HCT116 (cell line): Measurements from ENCODE around the gene LSAMP. TPM values are rescaled to one million over a fixed set of nuclear protein-coding genes. Genes with fewer than 3 reads are reported as not detected.

ENCODE experiments used
- ATAC-seq: fragments of 200-7000 bp; cut with Tn5 transposase; 2 replicates; pipeline ENCODE4 v1.9.1; 2020; ENCODE audit warnings: mild to moderate bottlenecking, moderate library complexity
- BruUV-seq: library from RNA; stranded (reverse); fragments of 400-500 nt; replicated peaks from 2 replicates; lab custom pipeline; 2021; lab: Mats Ljungman, UMichigan
- CTCF ChIA-PET: fragments of 300-600 bp; sonication (Branson Sonifier 250); formaldehyde crosslinking; loops from one replicate; lab custom pipeline; 2021; ENCODE audit warnings: antibody characterized with exemption; lab: Charles Lee
- POLR2A ChIA-PET: fragments of 300-600, 350-600 bp; sonication (Branson Sonifier 250); formaldehyde crosslinking; loops from one replicate; lab custom pipeline; 2021; ENCODE audit warnings: antibody characterized with exemption; lab: Charles Lee
- RAD21 ChIA-PET, 2 experiments: fragments of 300-600 bp; sonication (Branson Sonifier 250); formaldehyde crosslinking; loops; one replicate each; lab custom pipeline; 2023; ENCODE audit warnings: low total read pairs in 2 of 2; ENCODE audit not compliant: uncharacterized antibody in 2 of 2, unreplicated experiment in 2 of 2, low non-redundant PET in 1 of 2; lab: Charles Lee
- DNase-seq: peaks from one replicate; pipeline ENCODE4 v3.0.0-alpha.2; 2010; ENCODE audit warnings: low read depth, low spot score
- H2AFZ ChIP-seq: fragments of 200-600 bp; shearing (Covaris generic), sonication (generic); 2 replicates; pipeline ENCODE4 v1.6.1; 2017; ENCODE audit warnings: low read depth, mixed run types, mixed read lengths, antibody characterized with exemption, low read length; ENCODE audit not compliant: poor library complexity, severe bottlenecking
- H3K27ac ChIP-seq: 2 replicates; pipeline ENCODE4 v1.5.1; 2012; ENCODE audit warnings: low read depth, low read length
- H3K27me3 ChIP-seq: fragments of 200-600 bp; sonication (generic); 2 replicates; pipeline ENCODE4 v1.6.1; 2016; ENCODE audit warnings: mixed run types, low read length, mixed read lengths; ENCODE audit not compliant: insufficient read depth
- H3K36me3 ChIP-seq, 2 experiments: fragments of 200-500 bp in 1 of 2; fragments of 200-600 bp in 1 of 2; sonication (Bioruptor generic) in 1 of 2; sonication (generic) in 1 of 2; 2 replicates each; pipeline versions ENCODE4 v1.5.1 to v1.6.1; 2014 to 2016; ENCODE audit warnings: low read length in 2 of 2, inconsistent platforms in 1 of 2, mixed read lengths in 1 of 2, mixed run types in 1 of 2; ENCODE audit not compliant: insufficient read depth in 2 of 2, control insufficient read depth in 1 of 2
- H3K4me1 ChIP-seq, 2 experiments: fragments of 200-600 bp in 1 of 2; sonication (generic) in 1 of 2; 2 replicates each; pipeline versions ENCODE4 v1.5.1 to v1.6.1; 2012 to 2017; ENCODE audit warnings: low read length in 2 of 2, inconsistent platforms in 1 of 2, mild to moderate bottlenecking in 1 of 2, mixed read lengths in 1 of 2, mixed run types in 1 of 2, moderate library complexity in 1 of 2; ENCODE audit not compliant: insufficient read depth in 2 of 2, control insufficient read depth in 1 of 2
- H3K4me2 ChIP-seq: fragments of 200-600 bp; sonication (generic); 2 replicates; pipeline ENCODE4 v1.6.1; 2017; ENCODE audit warnings: mixed run types, low read length, mixed read lengths
- H3K4me3 ChIP-seq, 2 experiments: fragments of 200-600 bp in 1 of 2; sonication (generic) in 1 of 2; replicated peaks in 1 of 2; 2 replicates each; pipeline ENCODE4 v1.5.1; 2011 to 2016; ENCODE audit warnings: low read length in 2 of 2, control low read depth in 1 of 2, low read depth in 1 of 2, mild to moderate bottlenecking in 1 of 2, mixed read lengths in 1 of 2, mixed run types in 1 of 2
- H3K79me2 ChIP-seq: fragments of 200-600 bp; sonication (generic); 2 replicates; pipeline ENCODE4 v1.6.1; 2017; ENCODE audit warnings: mild to moderate bottlenecking, mixed run types, low read length, moderate library complexity, mixed read lengths; ENCODE audit not compliant: insufficient read depth
- H3K9ac ChIP-seq: fragments of 200-600 bp; sonication (generic); 2 replicates; pipeline ENCODE4 v1.6.1; 2016; ENCODE audit warnings: low read length, mixed read lengths
- H3K9me2 ChIP-seq: fragments of 200-600 bp; sonication (generic), shearing (Covaris generic); 2 replicates; pipeline ENCODE4 v1.6.1; 2017; ENCODE audit warnings: mixed run types, mild to moderate bottlenecking, moderate library complexity; ENCODE audit not compliant: insufficient read depth
- H3K9me3 ChIP-seq, 2 experiments: fragments of 200-500 bp in 1 of 2; fragments of 200-600 bp in 1 of 2; sonication (Bioruptor generic) in 1 of 2; sonication (generic) in 1 of 2; 2 replicates each; pipeline ENCODE4 v1.6.1; 2014 to 2017; ENCODE audit warnings: low read length in 2 of 2, mixed read lengths in 2 of 2, inconsistent platforms in 1 of 2, low read depth in 1 of 2, mild to moderate bottlenecking in 1 of 2, mixed run types in 1 of 2, moderate library complexity in 1 of 2; ENCODE audit not compliant: control insufficient read depth in 1 of 2, insufficient read depth in 1 of 2
- H4K20me1 ChIP-seq: fragments of 200-600 bp; sonication (generic), shearing (Covaris generic); 2 replicates; pipeline ENCODE4 v1.6.1; 2017; ENCODE audit warnings: mixed run types, mild to moderate bottlenecking, moderate library complexity; ENCODE audit not compliant: insufficient read depth
- CBX3 ChIP-seq: IDR thresholded peaks from 2 replicates; pipeline ENCODE4 v1.6.1; 2012; ENCODE audit warnings: low read depth
- CEBPB ChIP-seq: IDR thresholded peaks from 2 replicates; pipeline ENCODE4 v1.6.1; 2012; ENCODE audit warnings: low read depth
- EGR1 ChIP-seq: IDR thresholded peaks from 2 replicates; pipeline ENCODE4 v1.6.1; 2012; ENCODE audit warnings: low read depth
- ELF1 ChIP-seq: IDR thresholded peaks from 2 replicates; pipeline ENCODE4 v1.6.1; 2012; ENCODE audit warnings: low read depth, borderline replicate concordance
- EZH2 ChIP-seq: fragments of 200-600 bp; sonication (generic); IDR thresholded peaks from 2 replicates; pipeline ENCODE4 v1.6.1; 2017; ENCODE audit warnings: antibody characterized with exemption, mixed run types
- RAD21 ChIP-seq: IDR thresholded peaks from 2 replicates; pipeline ENCODE4 v1.6.1; 2012; ENCODE audit warnings: low read depth, mild to moderate bottlenecking
- SIN3A ChIP-seq: IDR thresholded peaks from 2 replicates; pipeline ENCODE4 v1.6.1; 2012; ENCODE audit warnings: low read depth
- SP1 ChIP-seq: IDR thresholded peaks from 2 replicates; pipeline ENCODE4 v1.6.1; 2012; ENCODE audit warnings: low read depth
- SRF ChIP-seq: IDR thresholded peaks from 2 replicates; pipeline ENCODE4 v1.6.1; 2012; ENCODE audit warnings: low read depth
- TCF7L2 ChIP-seq: IDR thresholded peaks from 2 replicates; pipeline ENCODE4 v1.7.0; 2011; ENCODE audit warnings: borderline replicate concordance, inconsistent platforms; ENCODE audit not compliant: insufficient read depth, insufficient read length; ENCODE audit errors: extremely low read depth
- YY1 ChIP-seq: IDR thresholded peaks from 2 replicates; pipeline ENCODE4 v1.6.1; 2011; ENCODE audit warnings: low read length, low read depth, moderate library complexity, mild to moderate bottlenecking; ENCODE audit not compliant: insufficient replicate concordance; ENCODE audit errors: extremely low read depth
- ZFX ChIP-seq: fragments of 450-650 bp; IDR thresholded peaks from 2 replicates; pipeline ENCODE4 v1.6.1; 2017
- intact Hi-C: fragments of 100-400 bp; cut with micrococcal nuclease; formaldehyde crosslinking; loops from 2 replicates; pipeline ENCODE4 v1.10.0; 2022
- total RNA-seq: library from RNA; stranded (reverse); gene quantifications from one replicate; pipeline ENCODE4 v1.2.1, GENCODE V29; 2021; ENCODE audit not compliant: unreplicated experiment
- TF ChIP-seq, protein P1 (sequence below), 3 experiments: fragments of 200-600 bp in 1 of 3; sonication (generic) in 1 of 3; IDR thresholded peaks in 2 of 3; conservative IDR thresholded peaks in 1 of 3; 2 replicates each; pipeline ENCODE4 v1.5.1; 2012 to 2017; ENCODE audit warnings: low read depth in 2 of 3, low read length in 2 of 3, antibody characterized with exemption in 1 of 3, borderline replicate concordance in 1 of 3, control low read depth in 1 of 3, mild to moderate bottlenecking in 1 of 3, mixed read lengths in 1 of 3, mixed run types in 1 of 3, moderate library complexity in 1 of 3; ENCODE audit not compliant: insufficient read depth in 1 of 3
- TF ChIP-seq, protein P2 (sequence below): IDR thresholded peaks from 2 replicates; pipeline ENCODE4 v1.6.1; 2012
- TF ChIP-seq, protein P3 (sequence below): IDR thresholded peaks from 2 replicates; pipeline ENCODE4 v1.6.1; 2012

The LSAMP gene
- total RNA-seq, 1 experiment from 2014 or later, result 0.25 TPM

GRCh38 chr3:116240261-116240660, 205.0 kb downstream of the LSAMP start:
- CTCF ChIA-PET, result no interaction called here
- BruUV-seq, result no TSS peak
- POLR2A ChIA-PET, result no interaction called here

More at GRCh38 chr3:116240261-116240660, 205.0 kb downstream of the LSAMP start:
- H3K9me3 ChIP-seq, result no peaks in the 10 kb centered on the region
- H3K4me1 ChIP-seq, result no peaks in the 10 kb centered on the region
- no peak for ATAC-seq
- no peak for DNase-seq
- peaks cover 13% of the 10 kb centered on the region; the same call in 1 of the 2 replicates for H3K27me3 ChIP-seq
- no peak overlapping the region for H3K9ac ChIP-seq
- H3K4me2 ChIP-seq, result no peak overlapping the region
- RAD21 ChIA-PET, result no interaction called here
- H3K27ac ChIP-seq, result no peak overlapping the region
- H2AFZ ChIP-seq, result no peak overlapping the region
- TF ChIP-seq EZH2, result no peak
- TF ChIP-seq TCF7L2, result no peak
- no peak for TF ChIP-seq SP1
- TF ChIP-seq CBX3, result no peak
- TF ChIP-seq YY1, result no peak
- no peak for TF ChIP-seq EGR1
- TF ChIP-seq, protein P1, sequence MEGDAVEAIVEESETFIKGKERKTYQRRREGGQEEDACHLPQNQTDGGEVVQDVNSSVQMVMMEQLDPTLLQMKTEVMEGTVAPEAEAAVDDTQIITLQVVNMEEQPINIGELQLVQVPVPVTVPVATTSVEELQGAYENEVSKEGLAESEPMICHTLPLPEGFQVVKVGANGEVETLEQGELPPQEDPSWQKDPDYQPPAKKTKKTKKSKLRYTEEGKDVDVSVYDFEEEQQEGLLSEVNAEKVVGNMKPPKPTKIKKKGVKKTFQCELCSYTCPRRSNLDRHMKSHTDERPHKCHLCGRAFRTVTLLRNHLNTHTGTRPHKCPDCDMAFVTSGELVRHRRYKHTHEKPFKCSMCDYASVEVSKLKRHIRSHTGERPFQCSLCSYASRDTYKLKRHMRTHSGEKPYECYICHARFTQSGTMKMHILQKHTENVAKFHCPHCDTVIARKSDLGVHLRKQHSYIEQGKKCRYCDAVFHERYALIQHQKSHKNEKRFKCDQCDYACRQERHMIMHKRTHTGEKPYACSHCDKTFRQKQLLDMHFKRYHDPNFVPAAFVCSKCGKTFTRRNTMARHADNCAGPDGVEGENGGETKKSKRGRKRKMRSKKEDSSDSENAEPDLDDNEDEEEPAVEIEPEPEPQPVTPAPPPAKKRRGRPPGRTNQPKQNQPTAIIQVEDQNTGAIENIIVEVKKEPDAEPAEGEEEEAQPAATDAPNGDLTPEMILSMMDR (IDR thresholded peaks at IDR 0.05 in 2 of 3, conservative IDR thresholded peaks at IDR 0.05 in 1 of 3; ENCODE audit: borderline replicate concordance in 1 of 3, insufficient read depth in 1 of 3, low read depth in 2 of 3, low read length in 2 of 3), result no peak
- TF ChIP-seq ZFX, result no peak
- no peak for TF ChIP-seq CEBPB
- TF ChIP-seq RAD21, result no peak
- TF ChIP-seq SIN3A, result no peak
- TF ChIP-seq ELF1, result no peak
- TF ChIP-seq, protein P2, sequence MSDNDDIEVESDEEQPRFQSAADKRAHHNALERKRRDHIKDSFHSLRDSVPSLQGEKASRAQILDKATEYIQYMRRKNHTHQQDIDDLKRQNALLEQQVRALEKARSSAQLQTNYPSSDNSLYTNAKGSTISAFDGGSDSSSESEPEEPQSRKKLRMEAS, result no peak
- TF ChIP-seq, protein P3, sequence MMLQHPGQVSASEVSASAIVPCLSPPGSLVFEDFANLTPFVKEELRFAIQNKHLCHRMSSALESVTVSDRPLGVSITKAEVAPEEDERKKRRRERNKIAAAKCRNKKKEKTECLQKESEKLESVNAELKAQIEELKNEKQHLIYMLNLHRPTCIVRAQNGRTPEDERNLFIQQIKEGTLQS, result no peak
- no peak for TF ChIP-seq SRF
- no peaks in the 10 kb centered on the region for H3K36me3 ChIP-seq
- intact Hi-C loops, result no loop called here
- H3K79me2 ChIP-seq, result no peaks in the 10 kb centered on the region
- no peaks in the 10 kb centered on the region; the same call in 1 of the 2 replicates for H4K20me1 ChIP-seq
- no peak overlapping the region for H3K4me3 ChIP-seq
- H3K9me2 ChIP-seq, result no peaks in the 10 kb centered on the region; the same call in 1 of the 2 replicates
